Sigmoid colon (tissue), 7 donors: ENCODE data around the gene SMARCA2. TPM values are rescaled to one million over a fixed set of nuclear protein-coding genes. Genes with fewer than 3 reads are reported as not detected.
A peak's percentile ranks its signal among the peaks of the same experiment; 100 is the strongest.

Experiments used
- DNase-seq: peaks from one replicate; pipeline ENCODE4 v3.0.0-alpha.2; 2019
- H3K27ac ChIP-seq, 4 donors: fragments of 200-600 bp; sonication (generic); one replicate each; pipeline ENCODE4 v1.5.1; 2016 to 2019; ENCODE audit warnings: mild to moderate bottlenecking in 1 of 4
- H3K27me3 ChIP-seq, 3 donors: fragments of 200-600 bp; sonication (generic); one replicate each; pipeline ENCODE4 v1.5.1; 2019; ENCODE audit warnings: mild to moderate bottlenecking in 1 of 3
- H3K36me3 ChIP-seq, 4 donors: fragments of 200-600 bp; sonication (generic); one replicate each; pipeline ENCODE4 v1.5.1; 2016 to 2019
- H3K4me1 ChIP-seq, 4 donors: fragments of 200-600 bp; sonication (generic); one replicate each; pipeline ENCODE4 v1.5.1; 2017 to 2019
- H3K4me3 ChIP-seq, 4 donors: fragments of 200-600 bp; sonication (generic); one replicate each; pipeline ENCODE4 v1.5.1; 2017 to 2019; ENCODE audit warnings: mild to moderate bottlenecking in 2 of 4, moderate library complexity in 1 of 4
- H3K9me3 ChIP-seq, 4 donors: fragments of 200-600 bp in 3 of 4; sonication (generic) in 3 of 4; one replicate each; pipeline versions ENCODE4 v1.5.1 to v1.6.1; 2013 to 2019
- EP300 ChIP-seq, 4 donors: sonication (generic); formaldehyde crosslinking; IDR thresholded peaks; one replicate each; pipeline ENCODE4 v1.6.1; 2017; ENCODE audit warnings: antibody characterized with exemption in 4 of 4
- POLR2A ChIP-seq, 2 donors: fragments of 450-650 bp; IDR thresholded peaks; one replicate each; pipeline ENCODE4 v1.6.1; 2016; ENCODE audit warnings: antibody characterized with exemption in 2 of 2, mild to moderate bottlenecking in 2 of 2, moderate library complexity in 2 of 2
- POLR2AphosphoS5 ChIP-seq, 4 donors: sonication (generic); formaldehyde crosslinking; IDR thresholded peaks; one replicate each; pipeline ENCODE4 v1.6.1; 2017; ENCODE audit warnings: antibody characterized with exemption in 4 of 4
- WGBS, 2 donors: extraction: QIAGEN DNeasy Blood & Tissue Kit; methylation state at CpG; one replicate each; pipeline ENCODE4 v1.1.7; 2013; 5-methylcytosine and 5-hydroxymethylcytosine counted together
- intact Hi-C: fragments of 100-400 bp; cut with DNase I; formaldehyde crosslinking; loops from one replicate; pipeline ENCODE4 v1.15.1; 2023
- polyA plus RNA-seq, 3 donors: library from polyadenylated mRNA; stranded (reverse); fragments of 200-250 nt; gene quantifications; one replicate each; pipeline ENCODE4 v1.2.3, GENCODE V29; 2013
- total RNA-seq, 4 donors: library from RNA; depleted of rRNA; stranded (reverse); fragments of >200 nt; gene quantifications; one replicate each; pipeline ENCODE4 v1.1.0, GENCODE V29; 2016
- TF ChIP-seq, protein P1 (sequence below), 4 experiments: fragments of 450-650 bp in 3 of 4; fragments of 200-600 bp in 1 of 4; IDR thresholded peaks; one replicate each; pipeline ENCODE4 v1.5.1; 2016 to 2019; ENCODE audit warnings: antibody characterized with exemption in 4 of 4, mild to moderate bottlenecking in 3 of 4, moderate library complexity in 2 of 4
- donor health status: healthy with polysubstance abuse.
- donor health status: Bipolar disorder and iron deficiency.
- donor health status: healthy.

SMARCA2 gene
- total and polyA plus RNA-seq, 7 donors, result 32.1 to 209 (median 75.0) TPM

DNA sequence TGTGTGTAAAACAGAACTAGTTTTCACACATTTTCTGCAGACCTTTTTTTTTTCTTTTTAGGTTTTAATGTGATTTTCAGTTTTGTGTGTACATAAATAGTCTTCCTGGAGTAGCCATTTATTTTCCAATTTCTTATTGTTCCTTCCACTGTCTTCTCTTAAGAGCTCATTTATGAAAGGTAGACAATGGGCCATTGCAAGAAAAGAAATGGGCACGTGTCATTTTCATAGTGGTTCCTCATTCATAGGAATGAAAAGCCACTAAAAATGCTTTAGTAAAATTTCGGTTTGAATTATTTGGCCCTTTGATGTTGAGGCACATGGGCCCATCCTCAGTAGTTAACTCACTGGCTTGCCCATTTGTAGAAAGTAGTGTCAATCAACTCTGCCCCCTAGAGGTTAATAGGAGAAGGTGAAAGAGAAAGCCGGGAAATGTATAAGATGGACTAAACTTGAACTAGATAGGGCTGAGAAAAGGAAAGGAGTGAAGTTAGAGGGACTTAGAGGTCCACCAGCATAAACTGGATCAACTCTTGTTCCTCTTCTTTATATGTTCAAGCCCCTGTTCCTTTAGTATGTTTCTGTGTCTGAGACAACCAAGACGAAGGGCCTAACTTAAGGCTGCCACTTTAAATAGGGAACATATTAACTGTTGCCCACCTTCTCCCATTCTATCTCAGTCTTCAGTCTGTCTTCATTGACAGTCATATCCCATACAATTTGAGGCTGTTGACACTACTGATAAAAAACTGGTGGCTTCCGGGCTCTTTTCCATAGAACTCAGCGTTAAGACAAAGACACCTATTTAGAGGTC is 72.6 kb downstream of the SMARCA2 start:
- Histone ChIP-seq H3K4me3 (no peak overlapping the region), H3K9me3 (no peaks in the 10 kb centered on the region), H3K27me3 (no peaks in the 10 kb centered on the region), H3K27ac (no peak overlapping the region), H3K4me1 (no peaks in the 10 kb centered on the region), H3K36me3 (peaks cover 9 to 70% (median 22%) of the 10 kb centered on the region in 4 donors)
- intact Hi-C loops, result loop anchor here (5.0 kb wide), 1 partner anchor 145 kb away; no protein-coding TSS in a partner anchor
- WGBS, 2 donors, result 77 to 83% methylated on average over 6 of the region's 6 CpGs
- TF ChIP-seq POLR2A (IDR thresholded peaks at IDR 0.05) (no peak), EP300 (IDR thresholded peaks at IDR 0.05) (no peak)
- TF ChIP-seq, protein P1, sequence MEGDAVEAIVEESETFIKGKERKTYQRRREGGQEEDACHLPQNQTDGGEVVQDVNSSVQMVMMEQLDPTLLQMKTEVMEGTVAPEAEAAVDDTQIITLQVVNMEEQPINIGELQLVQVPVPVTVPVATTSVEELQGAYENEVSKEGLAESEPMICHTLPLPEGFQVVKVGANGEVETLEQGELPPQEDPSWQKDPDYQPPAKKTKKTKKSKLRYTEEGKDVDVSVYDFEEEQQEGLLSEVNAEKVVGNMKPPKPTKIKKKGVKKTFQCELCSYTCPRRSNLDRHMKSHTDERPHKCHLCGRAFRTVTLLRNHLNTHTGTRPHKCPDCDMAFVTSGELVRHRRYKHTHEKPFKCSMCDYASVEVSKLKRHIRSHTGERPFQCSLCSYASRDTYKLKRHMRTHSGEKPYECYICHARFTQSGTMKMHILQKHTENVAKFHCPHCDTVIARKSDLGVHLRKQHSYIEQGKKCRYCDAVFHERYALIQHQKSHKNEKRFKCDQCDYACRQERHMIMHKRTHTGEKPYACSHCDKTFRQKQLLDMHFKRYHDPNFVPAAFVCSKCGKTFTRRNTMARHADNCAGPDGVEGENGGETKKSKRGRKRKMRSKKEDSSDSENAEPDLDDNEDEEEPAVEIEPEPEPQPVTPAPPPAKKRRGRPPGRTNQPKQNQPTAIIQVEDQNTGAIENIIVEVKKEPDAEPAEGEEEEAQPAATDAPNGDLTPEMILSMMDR (IDR thresholded peaks at IDR 0.05), result peak; percentile 25 to 64 (median 32)
- DNase-seq, result no peak

DNA sequence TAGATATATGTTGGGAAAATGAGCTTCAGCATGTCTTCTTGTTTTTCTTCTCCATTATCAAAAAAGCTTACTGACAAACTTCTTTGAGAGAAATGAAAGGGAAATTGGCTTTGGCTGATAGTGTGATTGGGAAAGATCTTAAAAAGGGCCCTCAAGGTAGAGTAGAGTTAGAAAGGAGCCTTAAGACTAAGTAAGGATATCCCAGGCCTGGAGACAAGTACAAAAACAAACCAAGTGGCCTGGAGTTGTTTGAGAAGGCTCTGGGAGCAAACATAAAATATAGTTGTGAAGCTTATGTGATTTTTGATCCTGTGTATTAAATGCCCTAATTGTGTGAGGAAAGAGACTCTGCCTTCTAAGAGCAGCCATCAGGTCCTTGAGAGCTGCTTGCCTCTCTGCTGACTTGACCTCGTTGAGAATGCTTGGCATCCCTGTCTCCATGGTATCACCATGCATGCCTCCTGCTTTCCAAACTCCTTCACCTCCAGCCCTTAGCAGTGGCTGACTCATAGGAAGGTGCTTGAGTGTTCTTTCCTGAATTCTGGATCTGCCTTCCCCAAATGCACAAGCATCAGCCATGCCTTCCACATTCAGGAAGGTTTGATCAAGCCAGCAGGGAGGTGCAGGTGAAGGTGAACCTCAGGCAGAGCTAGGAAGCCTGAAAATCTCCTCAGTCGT is 78.9 kb downstream of the SMARCA2 start:
- Histone ChIP-seq H3K27me3 (no peaks in the 10 kb centered on the region), H3K4me1 (peaks cover 0 to 10% (median 4%) of the 10 kb centered on the region in 4 donors), H3K4me3 (no peak overlapping the region), H3K9me3 (no peaks in the 10 kb centered on the region), H3K27ac (peak overlapping the region in 1 of 4 donors; percentile 51), H3K36me3 (peaks cover 21 to 37% (median 29%) of the 10 kb centered on the region in 4 donors)
- intact Hi-C loops, result no loop called here
- 61 to 71% methylated on average over 2 of the region's 2 CpGs for WGBS, 2 donors
- DNase-seq, result no peak
- TF ChIP-seq, protein P1 (IDR thresholded peaks at IDR 0.05), result no peak

DNA sequence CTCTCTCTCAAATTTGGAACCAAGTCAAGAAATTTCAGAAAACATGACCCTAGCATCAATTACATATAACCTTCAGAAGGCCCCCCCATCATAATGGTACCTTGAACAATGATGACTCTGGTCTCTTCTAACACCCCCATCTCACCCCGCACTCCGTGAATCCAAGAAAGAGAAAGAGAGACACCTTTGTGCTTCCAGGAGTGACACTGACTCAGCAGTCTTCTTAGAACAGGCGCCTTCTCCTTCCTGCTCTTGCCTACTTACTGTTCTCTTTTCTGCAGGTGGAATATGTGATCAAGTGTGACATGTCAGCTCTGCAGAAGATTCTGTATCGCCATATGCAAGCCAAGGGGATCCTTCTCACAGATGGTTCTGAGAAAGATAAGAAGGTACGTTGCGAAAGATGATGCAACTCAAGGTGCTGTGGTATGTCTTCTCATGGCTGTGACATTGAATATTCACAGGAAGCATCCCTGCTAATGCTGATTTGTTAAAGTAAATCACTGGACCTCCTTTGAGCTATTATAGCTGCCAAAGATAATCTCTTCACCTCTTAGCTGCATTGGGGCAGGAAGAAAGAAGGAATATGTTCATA is 81.3 kb downstream of the SMARCA2 start:
- no peak overlapping the region for H3K4me3 ChIP-seq
- no peak for DNase-seq
- no peaks in the 10 kb centered on the region for H3K9me3 ChIP-seq
- H3K27me3 ChIP-seq, result no peaks in the 10 kb centered on the region
- TF ChIP-seq, protein P1 (IDR thresholded peaks at IDR 0.05), result no peak
- TF ChIP-seq POLR2A (IDR thresholded peaks at IDR 0.05), result no peak
- H3K4me1 ChIP-seq, result peaks cover 0 to 10% (median 4%) of the 10 kb centered on the region in 4 donors
- 90 to 96% methylated on average over 6 of the region's 6 CpGs for WGBS, 2 donors
- H3K27ac ChIP-seq, result no peak overlapping the region
- peaks cover 25 to 54% (median 37%) of the 10 kb centered on the region in 4 donors for H3K36me3 ChIP-seq
- intact Hi-C loops, result no loop called here

DNA sequence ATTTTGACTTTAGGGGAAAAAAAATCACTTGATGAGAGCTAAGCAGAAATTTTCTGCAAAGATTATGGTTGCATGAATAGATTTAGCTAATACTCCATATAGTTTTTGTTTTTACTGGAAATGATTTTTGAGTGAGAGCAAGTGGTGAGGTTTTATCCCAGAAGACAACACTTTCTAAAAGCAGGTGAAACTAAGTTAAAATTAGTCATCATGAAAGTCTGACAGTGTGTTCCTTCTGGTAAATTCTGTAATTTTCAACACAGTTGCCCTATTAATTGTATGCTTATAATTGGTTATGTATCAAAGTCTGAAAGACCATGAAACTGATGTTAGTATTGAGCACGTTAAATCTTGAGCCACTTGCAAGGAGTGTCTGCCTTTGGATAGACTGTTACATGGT is 91.5 kb downstream of the SMARCA2 start:
- Histone ChIP-seq H3K27me3 (no peaks in the 10 kb centered on the region), H3K27ac (no peak overlapping the region), H3K4me3 (no peak overlapping the region), H3K4me1 (no peaks in the 10 kb centered on the region), H3K9me3 (no peaks in the 10 kb centered on the region), H3K36me3 (peaks cover 14 to 76% (median 15%) of the 10 kb centered on the region in 4 donors)
- DNase-seq, result no peak
- WGBS, 2 donors, result 89 to 91% methylated on average over 1 of the region's 1 CpG
- intact Hi-C loops, result no loop called here
- TF ChIP-seq POLR2AphosphoS5 (IDR thresholded peaks at IDR 0.05) (no peak), POLR2A (IDR thresholded peaks at IDR 0.05) (no peak), EP300 (IDR thresholded peaks at IDR 0.05) (no peak)
- TF ChIP-seq, protein P1 (IDR thresholded peaks at IDR 0.05), result no peak
